Mucosa of gallbladder (tissue), 1 donor: Measurements from ENCODE around the gene C20orf144. TPM values are rescaled to one million over a fixed set of nuclear protein-coding genes. Genes with fewer than 3 reads are reported as not detected.

Experiments
- DNase-seq: peaks from one replicate; pipeline ENCODE4 v3.0.0-alpha.2; 2020; ENCODE audit warnings: low spot score
- total RNA-seq: library from RNA; stranded (reverse); gene quantifications from one replicate; pipeline ENCODE4 v1.2.1, GENCODE V29; 2021
- donor health status: DM: no; HTN: no; CAD: no.

C20orf144 gene
- total RNA-seq, 1 donor from 2014 or later = 0.09 TPM

GRCh38 chr20:33676652-33677645 lies 14.8 kb downstream of the C20orf144 start:
- no peak for DNase-seq

GRCh38 chr20:33677991-33678702 lies 16.0 kb downstream of the C20orf144 start:
- no peak for DNase-seq

- DNase-seq = no peak
These were observed 17.8 kb downstream of the C20orf144 start for GRCh38 chr20:33679758-33680485.

- no peak for DNase-seq
These were observed 18.6 kb downstream of the C20orf144 start for GRCh38 chr20:33680686-33681085.

DNA sequence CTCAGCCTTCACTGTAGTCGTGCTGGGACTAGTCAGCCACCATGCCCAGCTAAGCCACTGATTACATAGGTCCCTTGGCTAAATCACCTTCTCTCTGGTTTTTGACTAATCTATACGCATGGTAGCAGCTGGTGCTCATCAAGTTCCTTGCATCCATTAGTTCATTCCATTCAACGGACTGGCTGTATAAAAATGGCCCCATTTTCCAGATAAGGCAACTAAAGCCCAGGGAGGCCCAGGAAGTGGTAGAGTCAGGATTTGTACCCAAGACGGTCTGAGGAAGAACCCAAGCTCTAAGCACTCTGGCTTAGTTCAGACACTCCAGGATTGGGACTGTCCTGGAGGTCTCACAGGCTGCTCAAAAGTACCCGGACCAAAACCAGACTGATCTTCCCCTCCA lies 19.2 kb downstream of the C20orf144 start:
- DNase-seq = no peak

DNA sequence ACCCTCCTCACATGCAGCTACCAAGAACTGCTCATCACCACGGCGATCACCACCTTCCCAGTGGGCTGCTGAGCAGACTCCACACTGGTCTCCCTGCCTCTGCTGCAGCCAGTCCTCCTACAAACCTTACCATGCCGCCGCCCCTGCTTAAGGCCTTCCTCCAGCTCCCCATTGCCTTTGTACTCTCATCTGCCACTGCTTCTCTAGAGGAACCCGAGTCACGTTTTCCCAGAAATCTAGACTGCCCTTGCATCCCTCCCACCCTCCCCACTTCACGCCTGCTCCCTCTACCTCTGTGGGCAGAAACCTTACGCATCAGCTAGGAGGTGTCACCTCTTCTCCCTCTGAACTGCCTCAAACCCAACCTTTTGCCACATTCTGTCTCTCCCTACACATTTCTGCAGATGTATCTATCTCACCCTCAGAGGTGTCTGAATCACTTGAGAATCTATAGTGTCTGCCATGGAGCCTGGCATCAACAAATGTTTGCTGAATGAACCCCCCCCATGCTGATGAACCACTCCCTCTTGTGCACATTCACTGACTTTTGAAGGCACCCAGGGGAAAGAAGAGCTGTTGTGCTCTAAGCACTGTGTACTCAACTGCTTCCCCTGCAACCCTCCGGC lies 19.7 kb downstream of the C20orf144 start:
- no peak for DNase-seq

DNA sequence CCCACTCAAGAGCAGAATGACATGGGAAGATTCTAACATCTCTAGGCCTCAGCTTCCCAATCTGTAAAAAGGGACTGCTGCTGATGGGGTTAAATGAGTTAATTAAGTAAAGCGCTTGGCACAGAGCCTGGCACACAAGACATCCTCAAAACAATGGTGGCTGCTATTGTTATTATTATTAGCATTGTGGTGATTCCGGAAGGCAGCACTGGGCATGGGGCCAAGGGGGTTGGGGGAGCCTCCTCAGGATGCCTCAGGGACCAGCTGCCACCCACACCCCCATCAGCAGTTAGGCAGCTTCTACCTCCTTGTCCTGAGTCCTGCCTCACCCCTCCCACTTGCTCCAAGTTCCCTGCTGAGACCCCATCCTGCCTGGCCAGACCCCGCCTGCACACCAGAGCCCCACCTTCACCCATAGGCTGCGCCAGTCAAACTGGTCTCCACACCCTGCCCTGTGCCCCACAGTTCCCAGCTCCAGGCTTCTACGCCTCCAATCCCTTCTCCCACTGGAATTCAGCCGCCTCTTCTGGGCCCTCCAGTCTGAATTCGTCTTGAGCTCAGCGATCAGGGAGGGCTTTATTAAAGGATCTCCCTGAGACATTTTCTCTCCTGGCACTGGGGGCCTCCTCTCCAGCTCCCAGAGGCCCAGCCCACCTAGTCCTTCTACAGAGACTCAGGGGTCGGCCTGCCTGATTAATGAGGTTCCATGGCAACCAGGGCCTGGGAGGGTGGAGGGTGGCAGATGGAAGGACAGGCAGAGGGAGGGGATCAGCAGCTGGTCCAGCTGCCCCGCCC lies 22.6 kb downstream of the C20orf144 start:
- no peak for DNase-seq

- DNase-seq = no peak
These were observed 23.4 kb downstream of the C20orf144 start for GRCh38 chr20:33685328-33686099.

DNA sequence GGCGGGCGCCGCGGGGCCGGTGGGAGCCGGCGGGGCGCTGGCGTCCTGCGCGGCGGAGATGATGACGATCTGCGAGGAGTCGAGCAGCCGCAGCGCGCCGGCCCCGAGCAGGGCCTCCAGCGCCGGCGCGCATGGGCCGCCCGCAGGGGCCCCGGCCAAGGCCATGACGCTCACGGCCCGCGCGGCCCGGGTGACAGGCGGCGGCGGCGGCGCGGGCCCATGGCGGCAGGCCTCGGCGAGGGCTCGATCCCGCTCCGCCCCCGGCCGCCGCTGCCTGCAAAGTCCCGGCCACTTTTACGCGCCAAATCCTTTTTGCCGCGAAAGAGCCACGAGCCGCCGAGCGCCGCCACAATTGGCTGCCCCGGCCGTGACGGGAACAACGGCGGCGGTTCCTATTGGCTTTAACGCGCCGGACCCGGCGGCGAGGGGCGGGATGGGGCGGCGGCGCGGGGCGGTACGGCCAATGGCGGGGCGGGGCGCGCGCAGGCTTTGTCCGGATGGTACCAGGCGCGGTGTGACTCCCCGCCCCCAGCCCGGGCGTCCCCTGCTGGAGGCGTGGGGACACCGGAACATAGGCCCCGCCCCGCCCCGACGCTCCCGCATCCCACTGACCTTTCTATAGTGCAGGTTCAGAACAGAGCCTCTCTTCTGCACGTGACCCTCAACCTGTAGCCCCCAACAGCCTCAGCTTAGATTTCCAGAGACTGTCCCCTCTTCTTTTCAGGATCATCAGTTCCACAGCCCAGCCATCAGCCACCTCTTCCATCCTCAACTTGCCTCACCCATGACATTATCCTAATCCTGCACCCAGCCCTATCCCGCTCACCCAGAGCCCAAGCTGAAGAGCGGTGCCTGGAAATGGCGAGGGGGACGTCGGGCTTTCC lies 24.2 kb downstream of the C20orf144 start, which contains the start of gene E2F1:
E2F1 (minus strand) TSS at position 286 of the 884 bp plus-strand sequence; CDS start at position 165, 121 bp downstream.
- DNase-seq = peak; percentile 96

DNA sequence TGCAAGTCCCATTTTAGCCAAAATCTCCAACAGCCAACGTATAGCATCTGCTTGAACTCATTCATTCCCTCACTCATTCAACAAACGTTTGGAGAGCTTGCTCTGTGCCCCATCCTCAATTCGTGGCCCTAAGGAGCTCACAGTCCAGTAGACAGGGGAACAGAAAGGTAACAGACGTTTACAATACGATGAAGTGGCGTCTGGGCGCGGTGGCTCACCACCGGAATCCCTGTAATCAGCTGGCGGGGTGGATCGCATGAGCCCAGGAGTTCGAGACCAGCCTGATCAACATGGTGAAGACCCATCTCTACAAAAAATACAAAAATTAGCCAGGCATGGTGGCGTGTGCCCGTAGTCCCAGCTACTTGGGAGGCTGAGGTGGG lies 24.8 kb downstream of the C20orf144 start:
- DNase-seq = no peak

DNA sequence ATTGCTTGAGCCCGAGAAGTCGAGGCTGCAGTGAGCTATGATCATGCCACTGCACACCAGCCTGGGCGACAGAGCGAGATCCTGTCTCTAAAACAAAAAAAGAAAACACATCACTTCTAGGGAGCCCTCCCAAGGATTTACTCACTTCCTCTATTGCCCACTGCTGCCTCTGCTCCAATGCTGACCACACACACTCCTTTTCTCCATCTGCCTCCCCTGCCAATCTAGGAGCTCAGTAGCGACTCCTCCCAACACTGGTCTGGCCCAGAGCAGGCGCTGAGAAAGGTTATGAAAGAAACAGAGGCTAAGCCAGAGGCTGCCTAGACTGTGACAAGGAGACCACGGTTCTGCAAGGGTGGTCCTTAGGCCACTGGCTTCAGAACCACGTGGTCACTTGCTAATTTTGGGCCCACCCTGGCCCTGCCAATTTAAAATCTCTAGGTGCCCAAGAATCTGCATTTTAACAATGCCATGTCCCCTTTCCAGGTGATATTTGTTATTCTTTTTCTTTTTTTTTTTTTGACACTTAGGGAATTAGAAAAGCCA lies 25.3 kb downstream of the C20orf144 start:
- no peak for DNase-seq

GRCh38 chr20:33687993-33688937 lies 26.1 kb downstream of the C20orf144 start:
- DNase-seq = no peak

DNA sequence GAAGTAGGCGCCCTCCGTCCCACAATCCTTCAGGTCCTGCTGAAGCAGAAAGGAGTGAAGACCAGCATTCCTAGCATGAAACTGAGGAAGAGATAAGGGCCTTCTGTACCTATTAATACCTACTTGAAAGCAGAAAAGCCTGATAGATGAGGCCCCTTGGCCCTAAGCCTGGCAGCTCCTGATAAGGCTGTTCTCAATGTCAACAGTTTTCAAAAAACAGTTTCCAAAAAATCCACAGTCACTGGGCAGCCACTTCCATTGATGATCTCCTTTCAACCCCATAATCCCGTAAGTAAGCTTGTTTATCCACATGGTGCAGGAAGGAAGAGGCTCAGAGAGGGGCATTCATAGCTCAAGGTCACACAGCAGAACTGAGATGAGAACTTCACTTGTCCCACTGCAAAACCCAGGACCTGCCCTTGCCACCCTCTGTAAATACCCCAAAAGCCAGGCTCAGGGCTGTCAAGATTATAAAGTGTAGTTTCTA lies 26.9 kb downstream of the C20orf144 start:
- no peak for DNase-seq

DNA sequence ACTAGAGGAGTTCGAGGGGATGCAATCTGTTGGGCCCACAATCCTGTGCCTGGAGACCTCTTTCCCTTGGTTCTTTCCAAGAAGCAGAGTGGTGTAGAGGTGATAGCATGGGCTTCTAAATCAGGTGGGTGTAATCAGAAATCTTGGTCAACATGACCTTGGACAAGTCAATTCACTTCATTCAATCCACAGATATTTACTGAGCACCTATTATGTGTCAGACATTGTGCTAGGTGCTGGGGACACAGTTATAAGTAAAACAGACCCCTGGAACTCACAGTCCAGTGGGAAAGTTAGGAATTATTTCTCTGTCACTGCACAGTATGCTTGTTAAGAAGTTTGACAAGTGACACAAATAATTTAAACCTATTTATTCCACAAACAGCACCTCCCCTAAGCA lies 27.4 kb downstream of the C20orf144 start:
- DNase-seq = no peak

GRCh38 chr20:33689973-33690372 lies 27.8 kb downstream of the C20orf144 start:
- no peak for DNase-seq

DNA sequence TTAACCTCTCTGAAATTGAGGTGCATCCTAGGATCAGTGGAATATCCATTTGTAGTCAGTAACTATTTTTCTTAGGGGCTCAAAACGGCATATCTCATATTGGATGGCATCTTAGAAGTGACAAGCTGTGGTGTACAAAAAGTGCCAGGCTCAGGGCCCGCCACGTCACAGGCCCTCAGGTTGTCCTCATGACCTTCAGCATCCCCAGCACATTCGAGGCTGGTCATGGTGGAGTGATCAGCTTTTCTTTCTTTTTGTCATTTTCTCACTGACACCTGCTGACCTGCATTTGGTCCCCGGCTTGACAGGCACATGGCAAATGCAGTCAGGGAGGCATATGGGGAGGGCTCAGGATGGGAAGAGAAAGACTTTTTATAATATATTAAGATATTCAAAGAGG lies 31.2 kb downstream of the C20orf144 start:
- DNase-seq = no peak
